Peyer's patch (tissue), 4 donors: ENCODE results near the gene L3MBTL4. TPM values are rescaled to one million over a fixed set of nuclear protein-coding genes. Genes with fewer than 3 reads are reported as not detected.
A peak's percentile ranks its signal among the peaks of the same experiment; 100 is the strongest.

Experiments
- DNase-seq, 3 donors: peaks; one replicate each; pipeline ENCODE4 v3.0.0-alpha.2; 2017 to 2019
- H3K27ac ChIP-seq, 4 donors: fragments of 200-600 bp; sonication (generic); one replicate each; pipeline ENCODE4 v1.5.1; 2016 to 2019
- H3K27me3 ChIP-seq, 2 donors: fragments of 200-600 bp; sonication (generic); one replicate each; pipeline ENCODE4 v1.5.1; 2019
- H3K36me3 ChIP-seq, 3 donors: fragments of 200-600 bp; sonication (generic); one replicate each; pipeline ENCODE4 v1.5.1; 2016 to 2019
- H3K4me1 ChIP-seq, 4 donors: fragments of 200-600 bp; sonication (generic); one replicate each; pipeline ENCODE4 v1.5.1; 2016 to 2019
- H3K4me3 ChIP-seq, 4 donors: fragments of 200-600 bp; sonication (generic); 1 replicate in 3 of 4; 2 replicates in 1 of 4; pipeline ENCODE4 v1.5.1; 2016 to 2019; ENCODE audit warnings: mild to moderate bottlenecking in 1 of 4
- H3K9me3 ChIP-seq, 4 donors: fragments of 200-600 bp; sonication (generic); one replicate each; pipeline ENCODE4 v1.5.1; 2016 to 2019; ENCODE audit warnings: mild to moderate bottlenecking in 1 of 4
- POLR2A ChIP-seq, 2 donors: fragments of 450-650 bp; IDR thresholded peaks; one replicate each; pipeline ENCODE4 v1.5.1; 2017; ENCODE audit warnings: antibody characterized with exemption in 2 of 2, mild to moderate bottlenecking in 2 of 2, moderate library complexity in 2 of 2
- total RNA-seq, 4 donors: library from RNA; depleted of rRNA; stranded (reverse); fragments of >200 nt; gene quantifications; one replicate each; pipeline ENCODE4 v1.1.0, GENCODE V29; 2016
- TF ChIP-seq, protein P1 (sequence below), 6 experiments: fragments of 450-650 bp in 4 of 6; fragments of 200-600 bp in 2 of 6; sonication (generic) in 1 of 6; IDR thresholded peaks; one replicate each; pipeline ENCODE4 v1.5.1; 2017 to 2019; ENCODE audit warnings: antibody characterized with exemption in 6 of 6, mild to moderate bottlenecking in 3 of 6, moderate library complexity in 1 of 6

Gene L3MBTL4
- total RNA-seq, 4 donors from 2014 or later, result 6.5 to 25.6 (median 13.7) TPM

DNA sequence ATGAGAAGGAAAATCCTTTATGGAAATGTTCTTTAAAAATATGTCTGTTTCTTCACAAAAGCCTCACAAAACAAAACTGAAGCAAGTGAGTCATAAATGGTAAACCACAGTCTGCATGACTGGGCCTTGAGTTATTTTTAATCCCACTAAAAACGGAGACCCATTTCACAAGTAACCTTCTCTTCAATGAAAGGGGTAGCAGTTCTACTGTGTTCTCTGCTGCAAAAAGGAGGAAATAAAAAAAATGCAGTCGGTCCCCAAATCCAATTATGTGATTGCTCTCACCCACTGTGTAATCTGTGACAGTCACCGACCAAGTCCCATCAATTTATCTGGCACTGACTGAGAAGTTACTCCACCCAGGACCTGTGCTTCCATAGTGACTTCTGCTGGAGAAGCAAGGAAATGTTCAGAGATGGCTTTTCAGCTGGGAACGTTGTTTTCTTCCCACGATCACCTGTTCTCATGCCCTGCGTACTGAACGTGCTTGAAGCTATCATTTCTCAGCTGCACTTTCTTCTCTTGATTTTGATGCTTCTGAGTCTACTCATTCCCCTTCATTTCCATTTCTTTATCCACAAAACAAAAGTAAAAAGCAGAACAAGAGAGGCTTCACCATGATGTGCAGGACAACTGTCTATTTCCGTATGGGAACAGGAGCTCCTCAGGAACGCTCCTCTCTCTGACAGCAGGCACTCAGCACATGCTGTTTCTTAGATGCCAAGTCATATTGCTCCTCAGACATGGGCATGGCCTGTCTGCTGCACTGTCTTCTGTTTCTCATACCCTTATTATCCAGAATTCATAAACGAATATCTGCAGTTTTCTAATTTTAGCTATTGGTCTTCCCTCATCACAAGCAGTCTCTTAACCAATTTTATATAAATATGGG is 439.4 kb downstream of the L3MBTL4 start:
- DNase-seq, result no peak
- Histone ChIP-seq H3K9me3 (no peaks in the 10 kb centered on the region), H3K27ac (no peak overlapping the region), H3K27me3 (no peaks in the 10 kb centered on the region), H3K4me3 (no peak overlapping the region), H3K4me1 (peaks cover 0 to 5% (median 0%) of the 10 kb centered on the region in 4 donors), H3K36me3 (no peaks in the 10 kb centered on the region)
- no peak for TF ChIP-seq POLR2A (IDR thresholded peaks at IDR 0.05)
- TF ChIP-seq, protein P1, sequence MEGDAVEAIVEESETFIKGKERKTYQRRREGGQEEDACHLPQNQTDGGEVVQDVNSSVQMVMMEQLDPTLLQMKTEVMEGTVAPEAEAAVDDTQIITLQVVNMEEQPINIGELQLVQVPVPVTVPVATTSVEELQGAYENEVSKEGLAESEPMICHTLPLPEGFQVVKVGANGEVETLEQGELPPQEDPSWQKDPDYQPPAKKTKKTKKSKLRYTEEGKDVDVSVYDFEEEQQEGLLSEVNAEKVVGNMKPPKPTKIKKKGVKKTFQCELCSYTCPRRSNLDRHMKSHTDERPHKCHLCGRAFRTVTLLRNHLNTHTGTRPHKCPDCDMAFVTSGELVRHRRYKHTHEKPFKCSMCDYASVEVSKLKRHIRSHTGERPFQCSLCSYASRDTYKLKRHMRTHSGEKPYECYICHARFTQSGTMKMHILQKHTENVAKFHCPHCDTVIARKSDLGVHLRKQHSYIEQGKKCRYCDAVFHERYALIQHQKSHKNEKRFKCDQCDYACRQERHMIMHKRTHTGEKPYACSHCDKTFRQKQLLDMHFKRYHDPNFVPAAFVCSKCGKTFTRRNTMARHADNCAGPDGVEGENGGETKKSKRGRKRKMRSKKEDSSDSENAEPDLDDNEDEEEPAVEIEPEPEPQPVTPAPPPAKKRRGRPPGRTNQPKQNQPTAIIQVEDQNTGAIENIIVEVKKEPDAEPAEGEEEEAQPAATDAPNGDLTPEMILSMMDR (IDR thresholded peaks at IDR 0.05), result no peak

DNA sequence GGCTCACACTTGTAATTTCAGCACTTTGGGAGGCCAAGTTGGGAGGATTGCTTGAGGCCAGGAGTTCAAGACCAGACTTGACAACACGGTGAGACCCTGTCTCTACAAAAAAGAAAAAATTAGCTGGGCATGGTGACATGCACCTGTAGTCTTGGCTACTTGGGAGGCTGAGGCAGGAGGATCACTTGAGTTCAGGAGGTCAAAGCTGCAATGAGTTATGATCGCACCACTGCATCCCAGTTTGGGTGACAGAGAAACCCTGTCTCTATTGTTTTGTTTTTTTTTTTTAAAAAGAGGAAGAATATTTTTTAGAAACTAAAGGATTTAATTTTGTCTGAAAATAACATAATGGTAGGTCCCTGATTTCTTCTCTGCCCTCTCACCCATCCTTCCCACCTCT is 440.0 kb downstream of the L3MBTL4 start:
- no peaks in the 10 kb centered on the region for H3K36me3 ChIP-seq
- no peak overlapping the region for H3K4me3 ChIP-seq
- H3K27me3 ChIP-seq, result no peaks in the 10 kb centered on the region
- DNase-seq, result no peak
- H3K4me1 ChIP-seq, result peaks cover 0 to 12% (median 0%) of the 10 kb centered on the region in 4 donors
- H3K27ac ChIP-seq, result no peak overlapping the region
- TF ChIP-seq, protein P1 (IDR thresholded peaks at IDR 0.05), result no peak
- no peak for TF ChIP-seq POLR2A (IDR thresholded peaks at IDR 0.05)
- H3K9me3 ChIP-seq, result no peaks in the 10 kb centered on the region

DNA sequence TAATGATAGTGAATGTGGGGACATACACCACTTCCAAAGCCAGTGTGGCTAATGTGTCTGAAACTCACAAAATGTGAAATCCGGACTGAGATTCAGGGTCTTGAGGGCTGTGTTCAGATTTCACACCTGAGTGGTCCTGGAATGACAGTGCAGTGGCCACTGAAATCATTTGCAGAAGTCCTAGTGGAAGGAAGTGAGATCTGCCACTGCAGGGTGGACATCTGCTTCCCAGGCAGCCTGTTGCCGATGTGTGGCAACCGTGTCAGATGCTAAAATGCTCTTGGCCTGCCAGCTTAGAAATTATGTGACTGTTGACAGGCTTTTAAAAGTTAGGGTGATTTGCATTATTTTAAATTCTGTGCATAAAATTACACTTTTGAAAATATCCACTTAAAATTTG is 441.6 kb downstream of the L3MBTL4 start:
- H3K27ac ChIP-seq, result no peak overlapping the region
- no peak for TF ChIP-seq POLR2A (IDR thresholded peaks at IDR 0.05)
- TF ChIP-seq, protein P1 (IDR thresholded peaks at IDR 0.05), result no peak
- no peak overlapping the region for H3K4me3 ChIP-seq
- H3K36me3 ChIP-seq, result no peaks in the 10 kb centered on the region
- no peaks in the 10 kb centered on the region for H3K27me3 ChIP-seq
- peaks cover 0 to 22% (median 2%) of the 10 kb centered on the region in 4 donors for H3K4me1 ChIP-seq
- no peak for DNase-seq
- no peaks in the 10 kb centered on the region for H3K9me3 ChIP-seq

DNA sequence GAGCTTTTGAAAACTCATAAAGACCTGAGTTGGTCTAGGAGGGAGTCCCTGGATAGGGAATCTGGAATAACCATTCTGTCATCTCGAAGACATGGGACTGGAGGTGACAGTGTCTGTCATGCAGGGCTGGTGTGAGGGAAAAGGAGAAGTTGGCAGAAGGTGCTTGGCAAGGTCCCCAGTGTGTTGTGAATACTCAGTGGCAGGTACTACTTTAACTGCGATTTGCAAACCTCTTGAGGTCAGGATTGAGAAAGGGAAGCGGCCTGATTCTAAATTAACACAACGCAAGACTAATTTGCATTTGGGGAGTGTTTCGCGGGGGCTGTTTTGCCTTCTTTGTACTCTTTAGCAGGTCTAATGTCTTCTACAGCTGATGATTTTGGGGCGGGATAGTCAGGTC is 442.4 kb downstream of the L3MBTL4 start:
- TF ChIP-seq, protein P1 (IDR thresholded peaks at IDR 0.05), result no peak
- TF ChIP-seq POLR2A (IDR thresholded peaks at IDR 0.05), result no peak
- Histone ChIP-seq H3K9me3 (no peaks in the 10 kb centered on the region), H3K27ac (no peak overlapping the region), H3K4me3 (no peak overlapping the region), H3K4me1 (peaks cover 0 to 28% (median 4%) of the 10 kb centered on the region in 4 donors), H3K36me3 (no peaks in the 10 kb centered on the region), H3K27me3 (no peaks in the 10 kb centered on the region)
- DNase-seq, result no peak

DNA sequence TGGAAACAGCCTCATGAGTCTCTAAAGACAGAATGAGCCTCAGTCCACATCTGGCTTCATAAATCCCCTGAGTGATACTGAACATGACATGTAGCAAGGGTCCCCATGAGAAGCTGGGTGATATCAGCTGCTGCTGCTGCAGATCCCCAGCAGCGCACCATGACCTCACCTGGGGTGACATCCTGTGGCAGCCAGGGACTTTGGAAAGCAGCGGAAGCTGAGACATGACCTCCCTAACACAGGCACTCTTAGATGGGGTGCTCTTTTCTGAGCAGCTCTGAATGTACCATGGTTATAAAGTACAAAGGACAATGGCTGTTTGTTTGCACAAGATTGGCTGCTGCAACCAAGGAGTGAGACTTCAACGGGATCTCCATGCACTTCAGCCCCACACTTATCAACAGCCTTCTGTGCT is 444.7 kb downstream of the L3MBTL4 start:
- Histone ChIP-seq H3K27me3 (no peaks in the 10 kb centered on the region), H3K4me1 (peaks cover 0 to 40% (median 4%) of the 10 kb centered on the region in 4 donors), H3K36me3 (no peaks in the 10 kb centered on the region), H3K9me3 (no peaks in the 10 kb centered on the region), H3K27ac (peak overlapping the region in 1 of 4 donors; percentile 43), H3K4me3 (no peak overlapping the region)
- peak in 2 of 3 donors; percentile 67 to 71 for DNase-seq
- TF ChIP-seq, protein P1 (IDR thresholded peaks at IDR 0.05), result no peak
- TF ChIP-seq POLR2A (IDR thresholded peaks at IDR 0.05), result no peak
